Measurements from ENCODE around the gene PCNX3. TPM values are rescaled to one million over a fixed set of nuclear protein-coding genes. Genes with fewer than 3 reads are reported as not detected.

Gene PCNX3
- total RNA-seq, 1 experiment from 2014 or later: 74.5 TPM

DNA sequence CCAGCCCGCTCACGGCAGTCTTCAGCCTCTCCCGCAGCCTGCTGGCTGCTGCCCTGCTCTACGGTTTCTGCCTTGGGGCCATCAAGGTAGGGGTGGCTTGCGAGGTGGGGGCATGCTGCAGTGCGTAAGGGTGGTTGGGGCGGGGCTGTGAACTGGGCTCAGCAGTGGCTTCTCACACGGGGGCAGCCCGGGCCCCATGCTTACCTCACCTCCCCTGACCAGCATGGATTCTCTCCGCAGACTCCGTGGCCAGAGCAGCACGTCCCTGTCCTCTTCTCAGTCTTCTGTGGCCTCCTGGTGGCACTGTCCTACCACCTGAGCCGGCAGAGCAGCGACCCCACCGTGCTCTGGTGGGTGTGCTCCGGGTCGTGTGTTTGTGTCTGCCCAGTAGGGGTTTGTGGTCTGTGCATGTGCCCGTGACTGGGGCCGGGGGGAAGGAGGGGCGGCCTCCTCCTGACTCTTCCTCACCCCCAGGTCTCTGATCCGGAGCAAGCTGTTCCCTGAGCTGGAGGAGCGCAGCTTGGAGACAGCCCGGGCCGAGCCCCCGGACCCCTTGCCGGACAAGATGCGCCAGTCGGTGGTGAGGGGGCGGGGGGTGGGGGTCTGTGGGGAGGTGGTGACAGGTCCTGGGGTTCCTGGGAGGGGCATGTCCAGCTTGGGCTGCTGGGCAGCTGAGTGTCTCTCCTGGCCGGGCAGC, 9.5 kb downstream of the PCNX3 start:
- DNase-seq (ENCODE audit: low read depth, low spot score) (no peak), ATAC-seq (0 out of 2 replicates have a peak, but pooled peaks have one; percentile 9)
- peaks cover 18% of the 10 kb centered on the region; the same call in 1 of the 2 replicates for H3K36me3 ChIP-seq (ENCODE audit: control insufficient read depth, insufficient read depth, low read length)
- CTCF ChIA-PET: interaction anchor here (1.1 kb wide), 1 partner anchor 38 kb away, joined by 3 read pairs; no protein-coding TSS in a partner anchor
- intact Hi-C loops (cut with micrococcal nuclease; ENCODE audit: unreplicated experiment): no loop called here
- no peaks in the 10 kb centered on the region for H3K27me3 ChIP-seq (ENCODE audit: control insufficient read depth, insufficient read depth, low read length)
- H3K9me3 ChIP-seq (ENCODE audit: control insufficient read depth, insufficient read depth, low read depth, low read length): no peaks in the 10 kb centered on the region
- H3K4me1 ChIP-seq (ENCODE audit: control insufficient read depth, insufficient read depth, low read length): no peaks in the 10 kb centered on the region
- POLR2A ChIA-PET: no interaction called here
- H3K27ac ChIP-seq (ENCODE audit: low read length): no peak overlapping the region
- H3K4me3 ChIP-seq (ENCODE audit: low read depth in 2 of 2, low read length in 2 of 2): no peak overlapping the region
- TF ChIP-seq POLR2AphosphoS5 (IDR thresholded peaks at IDR 0.05; ENCODE audit: low read depth, low read length) (peak; percentile 12; the same call in 1 of the 2 replicates), SIN3A (IDR thresholded peaks at IDR 0.05; ENCODE audit: borderline replicate concordance, insufficient read depth, low read depth, low read length) (no peak), TCF7L2 (IDR thresholded peaks at IDR 0.05; ENCODE audit: low read depth, low read length) (no peak)
- TF ChIP-seq, protein P1, sequence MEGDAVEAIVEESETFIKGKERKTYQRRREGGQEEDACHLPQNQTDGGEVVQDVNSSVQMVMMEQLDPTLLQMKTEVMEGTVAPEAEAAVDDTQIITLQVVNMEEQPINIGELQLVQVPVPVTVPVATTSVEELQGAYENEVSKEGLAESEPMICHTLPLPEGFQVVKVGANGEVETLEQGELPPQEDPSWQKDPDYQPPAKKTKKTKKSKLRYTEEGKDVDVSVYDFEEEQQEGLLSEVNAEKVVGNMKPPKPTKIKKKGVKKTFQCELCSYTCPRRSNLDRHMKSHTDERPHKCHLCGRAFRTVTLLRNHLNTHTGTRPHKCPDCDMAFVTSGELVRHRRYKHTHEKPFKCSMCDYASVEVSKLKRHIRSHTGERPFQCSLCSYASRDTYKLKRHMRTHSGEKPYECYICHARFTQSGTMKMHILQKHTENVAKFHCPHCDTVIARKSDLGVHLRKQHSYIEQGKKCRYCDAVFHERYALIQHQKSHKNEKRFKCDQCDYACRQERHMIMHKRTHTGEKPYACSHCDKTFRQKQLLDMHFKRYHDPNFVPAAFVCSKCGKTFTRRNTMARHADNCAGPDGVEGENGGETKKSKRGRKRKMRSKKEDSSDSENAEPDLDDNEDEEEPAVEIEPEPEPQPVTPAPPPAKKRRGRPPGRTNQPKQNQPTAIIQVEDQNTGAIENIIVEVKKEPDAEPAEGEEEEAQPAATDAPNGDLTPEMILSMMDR (IDR thresholded peaks at IDR 0.05): no peak
- BruUV-seq (replicated peaks): no TSS peak
- in situ Hi-C loops (cut with HindIII; ENCODE audit: low pct_unique_long_range_greater_than_20kb, low sequenced_read_pairs): no loop called here

DNA sequence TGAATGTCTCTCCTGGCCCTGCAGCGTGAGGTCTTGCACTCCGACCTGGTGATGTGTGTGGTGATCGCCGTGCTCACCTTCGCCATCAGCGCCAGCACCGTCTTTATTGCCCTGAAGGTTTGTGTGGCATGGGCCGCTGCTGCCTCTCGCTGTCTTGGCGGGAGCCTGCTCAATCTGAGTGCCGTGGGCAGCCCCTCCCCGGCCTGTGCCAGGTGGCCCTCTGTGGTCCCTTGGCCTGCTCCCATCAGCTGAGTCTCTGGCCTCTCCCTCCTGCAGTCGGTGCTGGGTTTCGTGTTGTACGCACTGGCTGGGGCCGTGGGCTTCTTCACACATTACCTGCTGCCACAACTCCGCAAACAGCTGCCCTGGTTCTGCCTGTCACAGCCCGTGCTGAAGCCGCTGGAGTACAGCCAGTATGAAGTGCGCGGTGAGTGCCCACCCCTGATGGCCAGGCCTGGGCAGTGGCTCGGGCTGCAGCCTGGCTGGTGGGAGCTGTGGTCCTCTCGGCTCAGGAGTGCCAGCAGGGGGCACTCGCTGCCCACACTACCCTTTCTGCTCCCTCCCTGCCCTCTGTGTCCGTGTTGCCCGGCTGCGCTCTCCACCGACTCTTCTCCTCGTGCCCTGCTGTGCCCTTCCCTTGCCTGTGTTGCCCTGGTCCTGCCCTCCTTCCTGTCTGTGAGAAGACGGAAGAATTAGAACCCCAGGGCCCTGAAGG, 10.2 kb downstream of the PCNX3 start:
- Histone ChIP-seq H3K27me3 (ENCODE audit: control insufficient read depth, insufficient read depth, low read length) (no peaks in the 10 kb centered on the region), H3K4me1 (ENCODE audit: control insufficient read depth, insufficient read depth, low read length) (no peaks in the 10 kb centered on the region), H3K9me3 (ENCODE audit: control insufficient read depth, insufficient read depth, low read depth, low read length) (no peaks in the 10 kb centered on the region), H3K36me3 (ENCODE audit: control insufficient read depth, insufficient read depth, low read length) (peaks cover 14% of the 10 kb centered on the region), H3K4me3 (ENCODE audit: low read depth in 2 of 2, low read length in 2 of 2) (no peak overlapping the region), H3K27ac (ENCODE audit: low read length) (no peak overlapping the region)
- DNase-seq (ENCODE audit: low read depth, low spot score) (no peak), ATAC-seq (peak; percentile 80)
- no TSS peak for BruUV-seq (replicated peaks)
- ChIA-PET CTCF (interaction anchor here (0.6 to 1.1 kb wide), 2 partner anchors 38 to 54 kb away, joined by 3 read pairs; no protein-coding TSS in a partner anchor), POLR2A (no interaction called here)
- intact Hi-C loops (cut with micrococcal nuclease; ENCODE audit: unreplicated experiment): no loop called here
- in situ Hi-C loops (cut with HindIII; ENCODE audit: low pct_unique_long_range_greater_than_20kb, low sequenced_read_pairs): no loop called here
- 0 out of 2 replicates have a peak, but pooled peaks have one; percentile 2 for TF ChIP-seq POLR2AphosphoS5 (IDR thresholded peaks at IDR 0.05; ENCODE audit: low read depth, low read length)
- no peak for TF ChIP-seq SIN3A (IDR thresholded peaks at IDR 0.05; ENCODE audit: borderline replicate concordance, insufficient read depth, low read depth, low read length)

DNA sequence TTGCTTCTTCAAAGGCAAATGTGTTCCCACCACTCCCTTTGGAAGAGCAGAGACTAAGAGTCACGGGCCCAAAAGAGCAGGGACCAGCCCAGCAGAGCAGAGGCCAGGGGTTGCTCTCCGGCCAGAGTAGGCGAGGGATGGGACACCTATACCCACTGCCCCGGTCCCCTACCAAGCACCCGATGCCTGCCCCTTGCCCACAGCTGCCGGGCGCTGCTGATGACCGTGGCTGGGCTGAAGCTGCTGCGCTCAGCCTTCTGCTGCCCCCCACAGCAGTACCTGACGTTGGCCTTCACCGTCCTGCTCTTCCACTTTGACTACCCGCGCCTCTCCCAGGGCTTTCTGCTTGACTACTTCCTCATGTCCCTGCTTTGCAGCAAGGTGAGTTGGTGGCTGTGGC, 11.6 kb downstream of the PCNX3 start:
- Histone ChIP-seq H3K9me3 (ENCODE audit: control insufficient read depth, insufficient read depth, low read depth, low read length) (no peaks in the 10 kb centered on the region), H3K27ac (ENCODE audit: low read length) (no peak overlapping the region), H3K4me1 (ENCODE audit: control insufficient read depth, insufficient read depth, low read length) (no peaks in the 10 kb centered on the region), H3K27me3 (ENCODE audit: control insufficient read depth, insufficient read depth, low read length) (no peaks in the 10 kb centered on the region), H3K4me3 (ENCODE audit: low read depth in 2 of 2, low read length in 2 of 2) (no peak overlapping the region), H3K36me3 (ENCODE audit: control insufficient read depth, insufficient read depth, low read length) (peaks cover 14% of the 10 kb centered on the region)
- BruUV-seq (replicated peaks): no TSS peak
- intact Hi-C loops (cut with micrococcal nuclease; ENCODE audit: unreplicated experiment) (no loop called here), in situ Hi-C loops (cut with HindIII; ENCODE audit: low pct_unique_long_range_greater_than_20kb, low sequenced_read_pairs) (no loop called here)
- CTCF ChIA-PET: no interaction called here
- TF ChIP-seq, protein P2, sequence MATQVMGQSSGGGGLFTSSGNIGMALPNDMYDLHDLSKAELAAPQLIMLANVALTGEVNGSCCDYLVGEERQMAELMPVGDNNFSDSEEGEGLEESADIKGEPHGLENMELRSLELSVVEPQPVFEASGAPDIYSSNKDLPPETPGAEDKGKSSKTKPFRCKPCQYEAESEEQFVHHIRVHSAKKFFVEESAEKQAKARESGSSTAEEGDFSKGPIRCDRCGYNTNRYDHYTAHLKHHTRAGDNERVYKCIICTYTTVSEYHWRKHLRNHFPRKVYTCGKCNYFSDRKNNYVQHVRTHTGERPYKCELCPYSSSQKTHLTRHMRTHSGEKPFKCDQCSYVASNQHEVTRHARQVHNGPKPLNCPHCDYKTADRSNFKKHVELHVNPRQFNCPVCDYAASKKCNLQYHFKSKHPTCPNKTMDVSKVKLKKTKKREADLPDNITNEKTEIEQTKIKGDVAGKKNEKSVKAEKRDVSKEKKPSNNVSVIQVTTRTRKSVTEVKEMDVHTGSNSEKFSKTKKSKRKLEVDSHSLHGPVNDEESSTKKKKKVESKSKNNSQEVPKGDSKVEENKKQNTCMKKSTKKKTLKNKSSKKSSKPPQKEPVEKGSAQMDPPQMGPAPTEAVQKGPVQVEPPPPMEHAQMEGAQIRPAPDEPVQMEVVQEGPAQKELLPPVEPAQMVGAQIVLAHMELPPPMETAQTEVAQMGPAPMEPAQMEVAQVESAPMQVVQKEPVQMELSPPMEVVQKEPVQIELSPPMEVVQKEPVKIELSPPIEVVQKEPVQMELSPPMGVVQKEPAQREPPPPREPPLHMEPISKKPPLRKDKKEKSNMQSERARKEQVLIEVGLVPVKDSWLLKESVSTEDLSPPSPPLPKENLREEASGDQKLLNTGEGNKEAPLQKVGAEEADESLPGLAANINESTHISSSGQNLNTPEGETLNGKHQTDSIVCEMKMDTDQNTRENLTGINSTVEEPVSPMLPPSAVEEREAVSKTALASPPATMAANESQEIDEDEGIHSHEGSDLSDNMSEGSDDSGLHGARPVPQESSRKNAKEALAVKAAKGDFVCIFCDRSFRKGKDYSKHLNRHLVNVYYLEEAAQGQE (IDR thresholded peaks at IDR 0.05; ENCODE audit: insufficient read depth in 1 of 2, low read depth in 2 of 2, low read length in 1 of 2): no peak
- TF ChIP-seq TCF7L2 (IDR thresholded peaks at IDR 0.05; ENCODE audit: low read depth, low read length) (no peak), POLR2AphosphoS5 (IDR thresholded peaks at IDR 0.05; ENCODE audit: low read depth, low read length) (no peak), SIN3A (IDR thresholded peaks at IDR 0.05; ENCODE audit: borderline replicate concordance, insufficient read depth, low read depth, low read length) (no peak)
- TF ChIP-seq, protein P1 (IDR thresholded peaks at IDR 0.05): no peak
- ATAC-seq (no peak), DNase-seq (ENCODE audit: low read depth, low spot score) (no peak)
- POLR2A ChIA-PET: interaction anchor here (1.6 kb wide), 1 partner anchor 11 kb away, joined by 3 read pairs; the partner anchor contains the start of gene SIPA1

Data from Panc1 (cell line).